Stimulated activated CD4-positive, alpha-beta T cell treated with anti-CD3 and anti-CD28 coated beads, TNF-alpha, amount 100 ng/mL, for 1 hour (primary cell): ENCODE measurements around the gene GRAMD1A.

Experiments used
- DNase-seq, 3 donors: peaks; one replicate each; pipeline ENCODE4 v3.0.0-alpha.2; 2020; ENCODE audit warnings: low read depth in 3 of 3, low spot score in 1 of 3

Gene GRAMD1A

DNA sequence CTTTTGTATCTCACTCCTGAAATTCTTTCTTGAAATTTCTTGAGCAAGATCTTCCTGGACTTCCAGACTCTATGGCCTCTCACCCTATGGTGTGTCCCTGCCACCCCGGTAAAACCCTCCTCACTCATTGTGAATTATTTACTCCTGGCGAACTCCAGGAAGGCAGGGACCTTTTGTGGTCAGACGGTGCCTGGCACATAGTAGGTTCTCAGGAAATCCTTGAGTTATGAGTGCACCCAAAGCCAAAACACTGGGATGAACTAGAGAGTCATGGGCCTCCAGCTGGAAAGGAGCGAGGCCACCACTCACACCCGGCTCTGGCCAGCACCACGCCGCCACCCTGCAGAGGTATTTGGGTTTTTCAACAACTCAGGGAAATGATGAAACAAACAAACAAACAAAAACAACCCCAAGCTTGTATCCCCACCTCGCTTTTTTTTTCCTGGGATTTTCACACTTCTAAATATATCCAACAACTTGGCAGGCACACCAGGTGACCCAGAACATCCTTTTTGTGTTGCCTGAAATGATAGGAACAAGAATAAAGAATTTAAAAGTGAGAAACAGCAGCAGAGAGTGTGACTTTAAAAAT lies 52.6 kb downstream of the GRAMD1A start:
- DNase-seq: no peak

DNA sequence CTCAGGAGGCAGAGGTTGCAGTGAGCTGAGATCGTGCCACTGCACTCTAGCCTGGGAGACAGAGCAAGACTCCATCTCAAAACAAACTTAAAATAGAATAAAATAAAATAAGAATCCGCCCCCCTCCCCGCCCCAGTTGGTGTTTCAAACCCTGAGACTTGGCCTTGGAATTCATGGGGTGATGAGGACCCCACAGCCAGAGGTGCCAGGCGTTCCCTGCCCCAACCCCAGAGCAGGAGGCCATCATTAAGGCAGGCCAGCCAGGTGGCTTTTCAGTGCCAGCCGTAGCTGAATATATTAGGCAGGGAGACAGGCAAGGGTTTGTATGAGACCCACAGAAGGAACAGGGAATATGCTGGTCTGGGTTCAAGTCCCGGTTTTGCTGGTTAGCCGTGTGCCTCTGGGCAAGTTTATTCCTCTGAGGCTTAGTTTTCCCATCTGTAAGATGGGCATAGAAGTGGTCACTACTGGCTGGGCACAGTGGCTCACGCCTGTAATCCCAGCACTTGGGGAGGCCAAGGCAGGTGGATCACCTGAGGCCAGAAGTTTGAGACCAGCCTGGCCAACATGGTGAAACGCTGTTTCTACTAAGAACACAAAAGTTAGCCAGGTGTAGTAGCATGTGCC lies 53.7 kb downstream of the GRAMD1A start:
- DNase-seq: no peak

DNA sequence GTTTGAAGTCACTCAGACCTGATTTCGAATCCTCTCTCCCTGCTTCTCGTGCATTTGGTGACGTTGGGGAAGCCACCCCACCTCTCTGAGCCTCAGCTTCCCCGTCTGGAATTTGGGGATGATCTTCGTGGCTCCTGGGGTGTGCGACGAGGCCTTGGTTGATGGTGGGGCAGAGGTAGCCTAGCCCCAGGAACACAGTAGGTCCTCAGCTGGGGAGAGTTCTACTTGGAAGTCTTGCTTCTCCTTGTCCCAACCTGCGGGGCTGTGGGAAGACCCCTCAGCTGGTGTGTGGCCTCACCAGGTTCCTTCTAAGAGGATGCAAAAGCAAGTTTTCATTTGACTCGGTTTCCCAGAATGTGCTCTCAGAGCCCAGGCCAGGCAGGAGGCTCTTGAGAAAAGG lies 54.5 kb downstream of the GRAMD1A start:
- no peak for DNase-seq

GRCh38 chr19:35055715-35056179 lies 55.6 kb downstream of the GRAMD1A start:
- no peak for DNase-seq

- DNase-seq: no peak
Observed at GRCh38 chr19:35056513-35057063, 56.5 kb downstream of the GRAMD1A start.

- DNase-seq: no peak
Observed at GRCh38 chr19:35058370-35058769, 58.2 kb downstream of the GRAMD1A start.

- no peak for DNase-seq
Observed at GRCh38 chr19:35059006-35059798, 59.1 kb downstream of the GRAMD1A start.

GRCh38 chr19:35059799-35060091 lies 59.6 kb downstream of the GRAMD1A start:
- DNase-seq: no peak

DNA sequence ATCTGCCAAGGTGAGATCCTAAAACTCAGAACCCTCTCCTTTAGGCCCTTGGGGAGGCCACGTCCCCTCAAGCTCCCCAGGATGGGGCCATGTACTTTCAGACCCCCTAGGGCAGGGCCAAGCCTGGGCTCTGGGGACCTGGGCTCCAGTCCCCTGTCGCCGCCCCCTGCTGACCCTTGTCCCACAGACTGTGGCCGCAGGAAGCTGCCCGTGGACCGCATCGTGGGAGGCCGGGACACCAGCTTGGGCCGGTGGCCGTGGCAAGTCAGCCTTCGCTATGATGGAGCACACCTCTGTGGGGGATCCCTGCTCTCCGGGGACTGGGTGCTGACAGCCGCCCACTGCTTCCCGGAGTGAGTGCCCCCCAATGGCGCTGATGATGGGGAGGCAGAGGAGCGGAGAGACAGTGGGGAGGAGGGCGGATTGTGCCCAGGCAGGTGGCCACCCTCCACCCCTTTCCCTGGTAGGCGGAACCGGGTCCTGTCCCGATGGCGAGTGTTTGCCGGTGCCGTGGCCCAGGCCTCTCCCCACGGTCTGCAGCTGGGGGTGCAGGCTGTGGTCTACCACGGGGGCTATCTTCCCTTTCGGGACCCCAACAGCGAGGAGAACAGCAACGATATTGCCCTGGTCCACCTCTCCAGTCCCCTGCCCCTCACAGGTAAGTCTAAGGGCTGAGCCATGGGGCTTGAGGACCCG lies 60.2 kb downstream of the GRAMD1A start:
- DNase-seq: no peak

DNA sequence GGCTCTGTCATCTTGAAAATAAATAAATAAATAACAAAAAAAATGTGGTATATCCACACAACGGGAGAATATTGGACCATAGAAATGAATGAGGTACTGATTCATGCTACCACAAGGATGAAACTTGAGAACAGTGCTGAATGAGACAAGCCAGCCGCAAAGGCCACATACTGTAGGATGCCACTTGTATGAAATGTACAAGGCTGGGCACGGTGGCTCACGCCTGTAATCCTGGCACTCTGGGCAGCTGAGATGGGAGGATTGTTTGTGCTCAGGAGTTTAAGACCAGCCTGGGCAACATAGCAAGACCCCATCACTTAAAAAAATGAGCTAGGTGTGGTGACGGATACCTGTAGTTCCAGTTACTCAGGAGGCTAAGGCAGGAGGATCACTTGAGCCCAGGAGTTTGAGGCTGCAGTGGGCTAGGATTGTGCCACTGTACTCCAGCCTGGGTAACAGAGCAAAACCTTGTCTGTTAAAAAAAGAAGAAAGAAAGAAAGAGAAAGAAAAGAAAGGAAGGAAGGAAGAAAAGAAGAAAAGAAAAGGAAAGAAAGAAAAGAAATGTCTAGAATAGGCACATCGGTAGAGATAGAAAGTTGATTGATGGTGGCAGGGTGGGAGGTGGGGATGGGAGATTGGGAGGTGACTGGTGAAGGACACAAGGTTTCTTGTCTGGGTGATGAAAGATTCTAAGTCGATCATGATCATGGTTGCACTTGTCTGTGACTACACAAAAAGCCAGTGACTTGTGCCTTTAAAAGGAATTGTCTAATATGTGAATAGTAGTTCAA lies 61.7 kb downstream of the GRAMD1A start:
- no peak for DNase-seq

DNA sequence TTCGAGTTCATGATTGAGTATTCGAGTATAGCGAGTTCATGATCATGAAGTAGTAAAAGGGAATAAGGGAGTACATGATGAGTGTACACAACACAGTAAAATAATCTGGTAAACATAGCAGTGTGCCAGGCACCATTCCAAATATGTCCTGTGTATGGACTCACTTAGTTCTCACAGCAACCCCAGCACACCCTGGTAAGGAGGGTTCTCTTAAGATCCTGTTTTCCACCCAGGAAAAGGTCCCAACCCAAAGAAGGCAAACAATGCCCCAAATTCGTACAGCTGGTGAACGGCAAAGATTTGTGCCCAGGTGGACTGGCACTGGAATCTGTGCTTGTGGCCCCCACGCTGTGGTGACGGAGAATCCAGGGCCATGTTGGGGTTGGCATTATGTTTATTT lies 62.8 kb downstream of the GRAMD1A start:
- no peak for DNase-seq

DNA sequence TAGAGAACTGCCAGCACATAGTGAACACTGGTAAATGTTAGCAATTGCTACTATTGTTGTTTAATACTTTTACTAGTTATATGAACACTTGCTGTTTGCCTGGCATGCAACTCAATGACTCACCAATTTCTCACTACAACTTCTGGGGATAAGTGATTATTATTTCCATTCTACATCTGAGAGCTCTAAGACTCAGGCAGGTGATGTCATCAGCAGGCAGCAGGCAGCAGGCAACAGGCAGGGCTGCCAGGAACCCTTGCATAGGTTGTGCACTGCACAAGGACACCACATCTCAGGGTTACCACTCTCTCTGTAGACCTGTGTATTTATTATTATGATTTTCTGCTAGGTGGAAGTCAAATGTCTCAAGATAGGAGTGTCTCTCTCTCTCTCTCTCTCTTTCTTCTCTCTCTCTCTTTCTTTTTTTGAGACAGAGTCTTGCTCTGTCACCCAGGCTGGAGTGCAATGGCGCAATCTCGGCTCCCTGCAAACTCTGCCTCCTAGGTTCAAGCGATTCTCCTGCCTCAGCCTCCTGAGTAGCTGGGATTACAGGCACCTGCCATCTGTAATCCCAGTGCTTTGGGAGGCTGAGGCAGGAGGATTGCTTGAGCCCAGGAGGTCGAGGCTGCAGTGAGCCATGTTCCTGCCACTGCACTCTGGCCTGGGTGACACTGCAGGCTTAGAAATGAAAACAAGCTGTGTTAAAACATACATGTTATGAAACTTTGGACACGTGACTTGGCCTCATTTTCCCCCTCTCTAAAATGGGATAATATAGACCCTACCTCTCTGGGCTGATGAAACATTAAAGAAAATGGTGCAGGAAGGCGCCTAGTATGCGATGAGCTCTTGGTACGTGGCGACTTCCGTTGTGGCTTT lies 64.1 kb downstream of the GRAMD1A start:
- no peak for DNase-seq

- no peak for DNase-seq
Observed at GRCh38 chr19:35065574-35065973, 65.5 kb downstream of the GRAMD1A start.

- no peak for DNase-seq
Observed at GRCh38 chr19:35066121-35066520, 66.0 kb downstream of the GRAMD1A start.

- peak; percentile 70 to 94 (median 74) for DNase-seq
Observed at GRCh38 chr19:35066691-35067563, 66.8 kb downstream of the GRAMD1A start.

GRCh38 chr19:35068941-35069634 lies 69.0 kb downstream of the GRAMD1A start:
- no peak for DNase-seq

GRCh38 chr19:35069696-35070095 lies 69.6 kb downstream of the GRAMD1A start:
- no peak for DNase-seq

GRCh38 chr19:35070471-35070870 lies 70.3 kb downstream of the GRAMD1A start:
- DNase-seq: no peak
